B cell (primary cell): ENCODE data around the gene CTNNBL1. TPM values are rescaled to one million over a fixed set of nuclear protein-coding genes. Genes with fewer than 3 reads are reported as not detected.

Experiments used
- ATAC-seq: fragments of 200-7000 bp; cut with Tn5 transposase; one replicate; pipeline ENCODE4 v1.10.0; 2021; ENCODE audit warnings: low read depth, mild to moderate bottlenecking, moderate number of reproducible peaks, moderate library complexity
- CTCF ChIA-PET: fragments of 350-600 bp; sonication (Branson Sonifier 250); formaldehyde crosslinking; loops from one replicate; lab custom pipeline; 2021; ENCODE audit warnings: antibody characterized with exemption, inconsistent platforms; lab: Charles Lee
- POLR2A ChIA-PET: fragments of 350-600 bp; sonication (Branson Sonifier 250); formaldehyde crosslinking; loops from one replicate; lab custom pipeline; 2021; ENCODE audit warnings: antibody characterized with exemption; lab: Charles Lee
- DNase-seq: peaks from one replicate; pipeline ENCODE4 v3.0.0; 2013
- H2AFZ ChIP-seq: 2 replicates; pipeline ENCODE4 v1.6.1; 2012; ENCODE audit warnings: mild to moderate bottlenecking, low read depth, low read length; ENCODE audit not compliant: insufficient read depth, poor library complexity, severe bottlenecking
- H3K27ac ChIP-seq, 2 donors: 1 replicate in 1 of 2; 2 replicates in 1 of 2; pipeline ENCODE4 v1.5.1; 2012 to 2013; ENCODE audit warnings: low read length in 2 of 2, mild to moderate bottlenecking in 2 of 2, moderate library complexity in 1 of 2
- H3K27me3 ChIP-seq, 4 experiments: fragments of 200-600 bp in 1 of 4; sonication (generic) in 1 of 4; replicated peaks in 1 of 4; 1 replicate in 2 of 4; 2 replicates in 2 of 4; pipeline versions ENCODE4 v1.6.1 to v1.7.0; 2013 to 2016; ENCODE audit warnings: low read length in 3 of 4, mild to moderate bottlenecking in 2 of 4, mixed read lengths in 1 of 4, moderate library complexity in 1 of 4; ENCODE audit not compliant: insufficient read depth in 4 of 4, control insufficient read depth in 3 of 4; ENCODE audit errors: control extremely low read depth in 1 of 4
- H3K36me3 ChIP-seq, 2 experiments: replicated peaks in 1 of 2; 1 replicate in 1 of 2; 2 replicates in 1 of 2; pipeline versions ENCODE4 v1.6.1 to v1.7.1; 2013; ENCODE audit warnings: low read length in 1 of 2; ENCODE audit not compliant: insufficient read depth in 2 of 2, control insufficient read depth in 1 of 2; ENCODE audit errors: control extremely low read depth in 1 of 2, extremely low read depth in 1 of 2
- H3K4me1 ChIP-seq, 2 donors: fragments of 200-600 bp in 1 of 2; sonication (generic) in 1 of 2; 1 replicate in 1 of 2; 2 replicates in 1 of 2; pipeline versions ENCODE4 v1.5.1 to v1.6.1; 2013 to 2017; ENCODE audit warnings: low read length in 2 of 2; ENCODE audit not compliant: control insufficient read depth in 2 of 2, insufficient read depth in 2 of 2
- H3K4me2 ChIP-seq: replicated peaks from 2 replicates; pipeline ENCODE3; 2012; ENCODE audit warnings: mild to moderate bottlenecking, low read depth, low read length; ENCODE audit not compliant: poor library complexity, severe bottlenecking
- H3K4me3 ChIP-seq, 5 experiments: fragments of 200-600 bp in 1 of 5; sonication (generic) in 1 of 5; 1 replicate in 3 of 5; 2 replicates in 2 of 5; pipeline versions ENCODE4 v1.5.1 to v1.7.0; 2011 to 2016; ENCODE audit warnings: low read length in 4 of 5, mild to moderate bottlenecking in 4 of 5, low read depth in 2 of 5, control low read depth in 1 of 5, moderate library complexity in 1 of 5; ENCODE audit not compliant: insufficient read depth in 1 of 5; ENCODE audit errors: control extremely low read depth in 1 of 5, extremely low read depth in 1 of 5
- H3K79me2 ChIP-seq: fragments of 200-600 bp; sonication (generic); one replicate; pipeline ENCODE4 v1.6.0; 2016; ENCODE audit warnings: low read length; ENCODE audit not compliant: control insufficient read depth, insufficient read depth
- H3K9ac ChIP-seq: fragments of 200-600 bp; sonication (generic); 2 replicates; pipeline ENCODE4 v1.6.1; 2017; ENCODE audit warnings: mild to moderate bottlenecking, low read length, moderate library complexity
- H3K9me3 ChIP-seq, 3 donors: one replicate each; pipeline versions ENCODE4 v1.6.1 to v1.7.1; 2013; ENCODE audit warnings: low read length in 2 of 3; ENCODE audit not compliant: control insufficient read depth in 2 of 3, insufficient read depth in 1 of 3; ENCODE audit errors: control extremely low read depth in 1 of 3
- H4K20me1 ChIP-seq: 2 replicates; pipeline ENCODE4 v1.6.0; 2012; ENCODE audit warnings: mild to moderate bottlenecking, low read length; ENCODE audit not compliant: insufficient read depth, control insufficient read depth, poor library complexity, severe bottlenecking
- H3K27ac Mint-ChIP-seq: one replicate; pipeline ENCODE4 v1.8.0; 2021; ENCODE audit warnings: mixed read lengths
- H3K27me3 Mint-ChIP-seq: one replicate; pipeline ENCODE4 v1.8.0; 2021; ENCODE audit warnings: mixed read lengths
- H3K4me1 Mint-ChIP-seq: one replicate; pipeline ENCODE4 v1.8.0; 2021; ENCODE audit warnings: mixed read lengths
- H3K4me3 Mint-ChIP-seq: one replicate; pipeline ENCODE4 v1.8.0; 2021; ENCODE audit warnings: mixed read lengths
- H3K9me3 Mint-ChIP-seq: one replicate; pipeline ENCODE4 v1.8.0; 2022; ENCODE audit warnings: mixed read lengths; ENCODE audit not compliant: insufficient read depth
- EZH2 ChIP-seq: IDR thresholded peaks from 2 replicates; pipeline ENCODE4 v1.6.1; 2012; ENCODE audit warnings: borderline replicate concordance, low read depth, mild to moderate bottlenecking, moderate library complexity, low read length; ENCODE audit not compliant: insufficient read depth, poor library complexity, severe bottlenecking
- WGBS: methylation state at CpG from one replicate; pipeline ENCODE4 v1.1.5; 2013; ENCODE audit warnings: missing lambda C conversion rate; ENCODE audit not compliant: insufficient coverage; 5-methylcytosine and 5-hydroxymethylcytosine counted together
- intact Hi-C: fragments of 100-400 bp; cut with micrococcal nuclease; formaldehyde crosslinking; loops from one replicate; pipeline ENCODE4 v1.10.0; 2022
- polyA plus RNA-seq: library from polyadenylated mRNA; depleted of rRNA; stranded (reverse); fragments of >200 nt; gene quantifications from 2 replicates; pipeline ENCODE4 v1.2.3, GENCODE V29; 2012
- total RNA-seq, 2 donors: library from RNA; stranded (reverse); fragments of 120-200 nt in 1 of 2; gene quantifications; 1 replicate in 1 of 2; 2 replicates in 1 of 2; pipeline versions ENCODE4 v1.2.3 to v1.2.4, GENCODE V29; 2013 to 2022
- TF ChIP-seq, protein P1 (sequence below): fragments of 200-600 bp; IDR thresholded peaks from one replicate; pipeline ENCODE4 v1.8.0; 2022; ENCODE audit warnings: antibody characterized with exemption, mild to moderate bottlenecking

The CTNNBL1 gene
- total and polyA plus RNA-seq, 2 donors (not counting 1 experiment from before 2014, with no cell fraction given) = 25.3 to 64.7 TPM

- DNase-seq (no peak), ATAC-seq (no peak)
- H3K79me2 ChIP-seq = peaks cover 15% of the 10 kb centered on the region
- no peak overlapping the region for H3K4me2 ChIP-seq
- H3K27me3 ChIP-seq = no peaks in the 10 kb centered on the region
- H3K9me3 Mint-ChIP-seq = no peaks in the 10 kb centered on the region
- H3K4me1 Mint-ChIP-seq = peaks cover 6% of the 10 kb centered on the region
- TF ChIP-seq, protein P1, sequence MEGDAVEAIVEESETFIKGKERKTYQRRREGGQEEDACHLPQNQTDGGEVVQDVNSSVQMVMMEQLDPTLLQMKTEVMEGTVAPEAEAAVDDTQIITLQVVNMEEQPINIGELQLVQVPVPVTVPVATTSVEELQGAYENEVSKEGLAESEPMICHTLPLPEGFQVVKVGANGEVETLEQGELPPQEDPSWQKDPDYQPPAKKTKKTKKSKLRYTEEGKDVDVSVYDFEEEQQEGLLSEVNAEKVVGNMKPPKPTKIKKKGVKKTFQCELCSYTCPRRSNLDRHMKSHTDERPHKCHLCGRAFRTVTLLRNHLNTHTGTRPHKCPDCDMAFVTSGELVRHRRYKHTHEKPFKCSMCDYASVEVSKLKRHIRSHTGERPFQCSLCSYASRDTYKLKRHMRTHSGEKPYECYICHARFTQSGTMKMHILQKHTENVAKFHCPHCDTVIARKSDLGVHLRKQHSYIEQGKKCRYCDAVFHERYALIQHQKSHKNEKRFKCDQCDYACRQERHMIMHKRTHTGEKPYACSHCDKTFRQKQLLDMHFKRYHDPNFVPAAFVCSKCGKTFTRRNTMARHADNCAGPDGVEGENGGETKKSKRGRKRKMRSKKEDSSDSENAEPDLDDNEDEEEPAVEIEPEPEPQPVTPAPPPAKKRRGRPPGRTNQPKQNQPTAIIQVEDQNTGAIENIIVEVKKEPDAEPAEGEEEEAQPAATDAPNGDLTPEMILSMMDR = no peak
- TF ChIP-seq EZH2 = no peak
- no peak overlapping the region for H3K4me3 Mint-ChIP-seq
- intact Hi-C loops = no loop called here
- no peaks in the 10 kb centered on the region for H3K27me3 Mint-ChIP-seq
- peaks cover 10 to 19% of the 10 kb centered on the region in 2 experiments for H3K36me3 ChIP-seq
- H3K27ac Mint-ChIP-seq = no peak overlapping the region
- no peak overlapping the region for H2AFZ ChIP-seq
- ChIA-PET CTCF (no interaction called here), POLR2A (no interaction called here)
- H4K20me1 ChIP-seq = no peaks in the 10 kb centered on the region
- peaks cover 10% of the 10 kb centered on the region in 2 donors for H3K4me1 ChIP-seq
- no CpG with 5 or more reads among the region's 7 CpGs for WGBS
- peaks cover 0 to 1% (median 0%) of the 10 kb centered on the region in 3 donors for H3K9me3 ChIP-seq
- H3K27ac ChIP-seq = no peak overlapping the region
- H3K9ac ChIP-seq = no peak overlapping the region
- no peak overlapping the region for H3K4me3 ChIP-seq
Measured at GRCh38 chr20:37796733-37797132, 102.9 kb downstream of the CTNNBL1 start.

GRCh38 chr20:37797669-37798175 is 103.9 kb downstream of the CTNNBL1 start:
- DNase-seq = no peak
- H3K27me3 Mint-ChIP-seq = no peaks in the 10 kb centered on the region
- no peak for ATAC-seq
- Histone ChIP-seq H3K4me1 (peaks cover 16 to 19% of the 10 kb centered on the region in 2 donors), H2AFZ (no peak overlapping the region), H3K9me3 (no peaks in the 10 kb centered on the region), H3K9ac (no peak overlapping the region), H3K4me2 (no peak overlapping the region), H3K79me2 (peaks cover 20% of the 10 kb centered on the region), H3K27ac (no peak overlapping the region), H3K27me3 (no peaks in the 10 kb centered on the region), H4K20me1 (no peaks in the 10 kb centered on the region), H3K4me3 (no peak overlapping the region), H3K36me3 (peaks cover 10 to 19% of the 10 kb centered on the region in 2 experiments)
- H3K27ac Mint-ChIP-seq = no peak overlapping the region
- CTCF ChIA-PET = interaction anchor here (0.6 to 0.7 kb wide), 2 partner anchors 18 to 82 kb away, joined by 3 read pairs; no protein-coding TSS in a partner anchor
- intact Hi-C loops = no loop called here
- no peaks in the 10 kb centered on the region for H3K9me3 Mint-ChIP-seq
- peaks cover 16% of the 10 kb centered on the region for H3K4me1 Mint-ChIP-seq
- no peak overlapping the region for H3K4me3 Mint-ChIP-seq
- 96% methylated on average over 4 of the region's 4 CpGs for WGBS
- POLR2A ChIA-PET = no interaction called here
- TF ChIP-seq, protein P1 = no peak
- no peak for TF ChIP-seq EZH2
